GM21381 (cell line): ENCODE measurements around the gene FMR1NB.

Experiments
- ATAC-seq: cut with Tn5 transposase; IDR thresholded peaks from one replicate; pipeline ENCODE4 v1.9.1; 2021; ENCODE audit warnings: mild to moderate bottlenecking, moderate library complexity; ENCODE audit not compliant: unreplicated experiment

The FMR1NB gene

DNA sequence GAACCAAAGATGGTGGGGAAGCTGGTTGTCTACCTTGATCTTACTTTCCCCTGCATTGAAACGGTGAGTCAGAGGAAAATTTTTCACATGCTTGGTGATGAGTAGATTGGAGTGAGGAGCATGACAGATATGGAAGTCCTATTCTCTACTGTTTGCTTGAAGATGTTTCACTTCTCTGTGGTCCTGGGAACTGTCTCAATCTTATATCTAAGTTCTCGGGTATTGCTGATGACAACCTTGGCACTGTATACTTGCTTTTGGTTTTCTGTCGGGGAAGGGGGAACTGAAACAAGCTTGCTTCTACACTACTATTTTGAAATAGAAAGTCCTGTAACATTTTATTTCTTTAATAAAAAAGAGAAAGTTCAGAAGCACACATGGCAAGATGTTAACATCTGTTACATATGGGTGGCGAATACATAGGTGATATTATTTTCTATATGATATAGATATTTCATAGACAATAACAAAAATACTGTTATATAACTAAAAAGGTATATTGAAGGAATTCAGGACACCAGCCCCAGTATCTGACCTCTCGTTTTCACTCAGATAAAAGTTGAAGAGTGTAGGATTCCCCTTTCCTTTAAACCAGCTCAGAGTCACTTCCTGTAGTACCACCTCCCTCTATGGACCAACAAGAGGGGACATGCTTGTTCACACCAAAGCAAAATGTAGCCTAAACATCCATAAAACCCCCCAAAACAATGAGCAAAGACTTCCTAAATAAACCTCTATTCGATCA lies 88.8 kb downstream of the FMR1NB start:
- ATAC-seq: peak; percentile 96

DNA sequence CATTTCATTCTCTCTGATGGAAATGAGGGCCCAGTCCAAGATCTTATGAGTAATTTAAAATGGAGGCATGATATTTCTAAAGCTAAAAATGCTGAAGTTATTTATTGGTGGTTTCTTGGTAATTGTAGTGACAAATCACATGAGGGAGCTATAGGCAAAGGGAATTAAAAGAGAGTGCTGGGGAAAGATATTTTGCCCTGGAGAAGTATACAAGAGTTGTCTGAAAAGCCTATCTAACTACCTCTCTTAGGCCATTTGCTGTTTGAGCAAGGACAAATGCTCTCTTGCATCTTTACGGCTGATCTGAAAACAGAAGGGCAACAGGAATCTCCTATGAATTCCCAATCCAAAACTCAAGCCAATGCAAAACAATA lies 89.4 kb downstream of the FMR1NB start:
- ATAC-seq: no peak
